ENCODE measurements around the gene XYLT1. TPM values are rescaled to one million over a fixed set of nuclear protein-coding genes. Genes with fewer than 3 reads are reported as not detected.
A peak's percentile ranks its signal among the peaks of the same experiment; 100 is the strongest.

XYLT1 gene
- total RNA-seq, 8 experiments from 2014 or later, result 1.2 to 22.0 (median 6.3) TPM

DNA sequence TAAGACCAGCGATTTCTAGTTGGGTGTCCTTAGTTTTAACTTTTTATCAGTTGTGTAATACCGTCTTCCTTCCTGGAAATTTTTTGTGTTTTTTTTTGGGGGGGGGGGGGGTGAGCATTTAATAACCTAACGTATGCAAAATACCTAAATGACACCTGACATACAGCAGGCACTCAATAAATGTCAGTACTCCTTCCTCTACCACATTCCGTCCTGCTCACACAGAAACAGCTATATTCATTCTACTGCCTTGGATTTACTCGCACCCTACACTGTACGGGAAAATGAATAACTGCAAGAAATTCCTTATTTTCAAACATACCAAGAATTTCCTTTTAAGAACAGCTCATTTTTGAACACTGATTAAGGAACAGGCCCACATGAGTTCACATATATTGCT lies 5.3 kb downstream of the XYLT1 start:
- no peak overlapping the region for H3K4me3 ChIP-seq
- in situ Hi-C loops (cut with MboI; ENCODE audit: low pct_unique_long_range_greater_than_20kb in 2 of 9, low sequenced_read_pairs in 9 of 9, unreplicated experiment in 9 of 9), result loop anchor here in 4 of 9 experiments (10.0 to 25.0 kb wide), 5 partner anchors 253 to 603 kb away; no protein-coding TSS in a partner anchor
- peaks cover 23 to 27% of the 10 kb centered on the region in 2 donors for H3K4me1 ChIP-seq (replicated peaks in 1 of 2)
- 77 to 100% (median 97%) methylated on average over 1 to 6 of the region's 6 CpGs for WGBS, 10 experiments
- no peak for ATAC-seq (replicated peaks in 6 of 8)
- H3K27ac ChIP-seq, result no peak overlapping the region

DNA sequence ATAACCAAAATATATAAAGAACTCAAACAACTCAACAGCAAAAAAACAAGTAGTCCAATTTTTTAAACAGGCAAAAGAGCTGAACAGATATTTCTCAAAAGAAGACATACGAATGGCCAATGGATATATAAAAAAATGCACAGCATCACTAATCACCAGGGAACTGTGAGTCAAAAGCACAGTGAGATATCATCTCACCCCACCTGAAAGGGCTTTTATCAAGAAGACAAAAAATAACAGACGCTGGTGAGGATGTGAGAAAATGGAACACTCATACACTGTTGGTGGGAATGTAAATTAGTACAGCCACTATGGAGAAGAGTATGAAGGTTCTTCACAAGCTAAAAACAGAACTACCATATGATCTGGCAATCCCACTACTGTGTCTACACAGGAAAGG lies 7.4 kb downstream of the XYLT1 start:
- in situ Hi-C loops (cut with MboI; ENCODE audit: low pct_unique_long_range_greater_than_20kb in 2 of 9, low sequenced_read_pairs in 9 of 9, unreplicated experiment in 9 of 9), result loop anchor here in 4 of 9 experiments (10.0 to 25.0 kb wide), 5 partner anchors 251 to 601 kb away; no protein-coding TSS in a partner anchor
- 80 to 100% (median 100%) methylated on average over 1 to 2 of the region's 2 CpGs for WGBS, 10 experiments
- Histone ChIP-seq H3K4me3 (no peak overlapping the region), H3K4me1 (replicated peaks in 1 of 2) (peaks cover 25 to 30% of the 10 kb centered on the region in 2 donors), H3K27ac (no peak overlapping the region)
- ATAC-seq (replicated peaks in 6 of 8), result no peak

DNA sequence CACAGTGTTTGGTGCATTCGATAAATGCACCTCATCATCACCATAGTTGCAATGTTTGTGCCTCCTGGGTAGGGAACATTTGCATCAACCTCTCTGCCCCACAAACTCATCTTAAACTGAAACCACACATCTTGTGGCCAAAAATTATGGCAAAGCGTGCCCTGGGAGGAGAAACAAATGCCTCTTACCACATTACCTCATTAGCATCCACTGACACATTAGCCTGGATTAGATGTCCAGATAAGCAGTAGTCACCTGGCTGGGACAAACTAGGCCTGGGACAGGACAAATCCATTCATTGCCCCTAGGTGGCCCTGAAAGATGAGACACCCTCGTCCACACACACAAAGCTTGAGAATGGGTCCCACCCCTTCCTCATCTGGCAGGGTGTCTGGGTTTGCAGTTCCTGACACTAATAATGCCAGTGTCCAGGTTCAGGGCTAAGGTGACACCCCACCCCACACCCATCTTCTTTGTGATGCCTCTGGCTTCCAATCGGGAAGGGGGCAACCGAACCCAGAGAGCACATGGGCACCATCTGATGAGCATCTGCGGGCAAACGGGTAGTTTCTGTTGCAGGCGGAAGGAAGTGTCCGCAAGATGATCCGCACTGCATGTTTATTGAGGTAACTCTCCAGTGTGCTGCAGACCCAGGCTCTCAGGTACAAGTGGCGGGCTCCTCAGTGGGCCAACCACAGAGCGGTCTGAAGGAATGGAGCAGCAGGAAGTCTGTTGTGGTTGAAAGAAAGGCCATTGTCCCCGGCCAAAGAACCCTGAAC lies 8.6 kb downstream of the XYLT1 start:
- in situ Hi-C loops (cut with MboI; ENCODE audit: low pct_unique_long_range_greater_than_20kb in 2 of 9, low sequenced_read_pairs in 9 of 9, unreplicated experiment in 9 of 9), result loop anchor here in 4 of 9 experiments (10.0 to 25.0 kb wide), 5 partner anchors 250 to 600 kb away; no protein-coding TSS in a partner anchor
- Histone ChIP-seq H3K4me1 (replicated peaks in 1 of 2) (peaks cover 30 to 31% of the 10 kb centered on the region in 2 donors), H3K27ac (no peak overlapping the region), H3K4me3 (no peak overlapping the region)
- whole genome bisulfite sequencing, 10 experiments, result 40 to 100% (median 90%) methylated on average over 1 to 11 of the region's 13 CpGs
- no peak for ATAC-seq (replicated peaks in 6 of 8)

DNA sequence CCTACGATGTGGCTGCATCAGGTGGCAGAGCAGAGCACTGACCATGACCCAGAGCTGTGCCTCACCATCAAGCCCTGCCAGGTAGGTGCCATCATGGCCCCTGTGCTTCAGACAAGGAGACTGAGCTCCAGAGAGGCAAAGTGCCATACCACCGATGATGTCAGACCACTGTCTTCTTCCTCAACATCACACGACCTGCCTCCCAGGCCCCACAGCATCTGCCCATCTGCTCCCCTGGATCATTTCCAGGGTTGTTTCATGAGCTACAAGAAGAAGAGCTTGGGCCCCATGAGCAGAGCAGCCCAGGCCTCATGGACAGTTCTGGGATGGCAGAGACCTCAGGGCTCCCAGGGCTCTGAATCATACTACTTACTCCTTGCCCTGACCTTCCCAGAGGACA lies 9.9 kb downstream of the XYLT1 start:
- no peak overlapping the region for H3K4me3 ChIP-seq
- H3K4me1 ChIP-seq (replicated peaks in 1 of 2), result peaks cover 25% of the 10 kb centered on the region in 2 donors
- H3K27ac ChIP-seq, result no peak overlapping the region
- WGBS, 10 experiments, result 40 to 94% methylated on average over 1 to 2 of the region's 3 CpGs; no CpG with 5 or more reads in 8 of the 10 experiments
- ATAC-seq (replicated peaks in 6 of 8), result no peak
- in situ Hi-C loops (cut with MboI; ENCODE audit: low pct_unique_long_range_greater_than_20kb in 2 of 9, low sequenced_read_pairs in 9 of 9, unreplicated experiment in 9 of 9), result loop anchor here in 4 of 9 experiments (10.0 to 25.0 kb wide), 5 partner anchors 249 to 599 kb away; no protein-coding TSS in a partner anchor

DNA sequence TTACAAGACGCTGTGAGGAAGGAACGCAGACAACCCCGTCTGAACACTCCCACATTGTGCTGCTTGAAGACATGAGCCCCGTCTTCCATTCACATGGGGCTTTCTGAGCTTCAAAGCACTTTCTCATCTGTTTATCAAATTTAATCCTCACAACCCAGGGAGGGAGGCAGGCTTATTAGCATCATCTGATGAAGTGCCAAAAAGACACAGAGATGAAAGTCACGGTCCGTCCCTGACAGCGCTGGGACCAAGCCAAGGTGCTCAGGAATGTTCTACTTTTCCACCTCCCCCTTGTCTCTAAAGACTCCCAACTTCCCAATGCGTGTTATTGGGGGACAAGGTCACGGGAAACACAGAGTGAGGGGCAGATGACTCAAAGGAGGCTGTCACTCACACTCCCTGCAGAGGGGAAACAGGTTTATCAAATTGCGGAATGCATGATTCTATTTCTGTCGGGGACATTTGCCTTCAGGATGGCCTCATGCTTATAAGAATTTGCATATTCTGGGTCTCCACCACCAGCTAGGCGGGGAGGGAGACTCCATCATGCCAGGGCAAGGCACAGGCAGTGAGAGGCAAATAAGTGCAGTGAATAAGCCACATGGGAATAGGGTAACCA lies 10.7 kb downstream of the XYLT1 start:
- ATAC-seq (replicated peaks in 6 of 8), result peak in 4 of 8 experiments; percentile 39 to 86 (median 62)
- H3K27ac ChIP-seq, result no peak overlapping the region
- in situ Hi-C loops (cut with MboI; ENCODE audit: low pct_unique_long_range_greater_than_20kb in 2 of 9, low sequenced_read_pairs in 9 of 9, unreplicated experiment in 9 of 9), result loop anchor here in 4 of 9 experiments (10.0 to 25.0 kb wide), 5 partner anchors 248 to 598 kb away; no protein-coding TSS in a partner anchor
- H3K4me1 ChIP-seq (replicated peaks in 1 of 2), result peaks cover 25 to 30% of the 10 kb centered on the region in 2 donors
- WGBS, 10 experiments, result 6 to 80% (median 60%) methylated on average over 1 to 8 of the region's 12 CpGs; no CpG with 5 or more reads in 2 of the 10 experiments
- H3K4me3 ChIP-seq, result no peak overlapping the region

DNA sequence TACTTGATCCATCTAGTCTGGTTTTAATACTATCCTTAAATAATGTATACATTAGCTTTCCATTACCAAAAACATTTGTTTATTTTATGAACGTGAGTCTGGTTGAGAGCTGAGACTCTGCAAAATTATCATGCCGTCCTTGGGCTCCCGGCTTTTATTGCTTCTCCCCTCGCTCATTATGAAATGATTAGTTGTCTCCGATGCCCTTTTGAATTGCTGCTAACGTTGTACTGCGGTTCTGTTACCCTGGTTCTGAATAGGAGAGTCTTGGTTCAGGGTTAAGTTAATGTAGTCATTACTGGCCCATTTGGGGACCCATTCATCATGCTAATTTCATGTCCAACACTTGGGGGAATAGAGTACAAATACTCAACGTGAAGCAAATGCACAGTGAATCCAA lies 12.8 kb downstream of the XYLT1 start:
- ATAC-seq (replicated peaks in 6 of 8), result peak in 2 of 8 experiments; percentile 9 to 57
- H3K4me3 ChIP-seq, result no peak overlapping the region
- in situ Hi-C loops (cut with MboI; ENCODE audit: low pct_unique_long_range_greater_than_20kb in 2 of 9, low sequenced_read_pairs in 9 of 9, unreplicated experiment in 9 of 9), result loop anchor here in 4 of 9 experiments (25.0 kb wide), 4 partner anchors 246 to 596 kb away; no protein-coding TSS in a partner anchor
- H3K4me1 ChIP-seq (replicated peaks in 1 of 2), result peaks cover 25 to 30% of the 10 kb centered on the region in 2 donors
- 22 to 72% (median 35%) methylated on average over 3 to 8 of the region's 8 CpGs; no CpG with 5 or more reads in 2 of the 10 experiments for WGBS, 10 experiments
- no peak overlapping the region for H3K27ac ChIP-seq

DNA sequence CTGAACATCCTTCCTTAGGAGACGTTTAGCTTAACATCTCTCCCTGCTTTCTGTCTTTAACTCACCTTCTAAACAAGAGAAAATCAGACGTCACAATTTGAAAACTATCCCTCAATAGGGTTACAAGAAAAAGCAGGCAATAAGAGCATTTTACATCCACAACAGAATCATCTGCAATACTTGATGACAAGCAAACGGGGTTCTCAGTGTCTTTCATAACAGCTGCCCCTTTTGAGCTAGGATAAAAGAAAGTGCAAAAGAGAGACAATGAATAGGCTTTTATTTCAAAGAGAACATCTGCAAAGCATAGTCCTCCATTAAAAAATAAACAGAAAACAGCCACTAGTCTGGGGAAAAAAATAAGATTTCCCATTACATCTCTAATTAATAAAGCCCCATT lies 13.2 kb downstream of the XYLT1 start:
- ATAC-seq (replicated peaks in 6 of 8), result no peak
- Histone ChIP-seq H3K4me3 (no peak overlapping the region), H3K4me1 (replicated peaks in 1 of 2) (peaks cover 25 to 30% of the 10 kb centered on the region in 2 donors), H3K27ac (no peak overlapping the region)
- WGBS, 10 experiments, result 0 to 83% (median 28%) methylated on average over 1 to 3 of the region's 3 CpGs; no CpG with 5 or more reads in 1 of the 10 experiments
- in situ Hi-C loops (cut with MboI; ENCODE audit: low pct_unique_long_range_greater_than_20kb in 2 of 9, low sequenced_read_pairs in 9 of 9, unreplicated experiment in 9 of 9), result loop anchor here in 4 of 9 experiments (25.0 kb wide), 4 partner anchors 245 to 595 kb away; no protein-coding TSS in a partner anchor

DNA sequence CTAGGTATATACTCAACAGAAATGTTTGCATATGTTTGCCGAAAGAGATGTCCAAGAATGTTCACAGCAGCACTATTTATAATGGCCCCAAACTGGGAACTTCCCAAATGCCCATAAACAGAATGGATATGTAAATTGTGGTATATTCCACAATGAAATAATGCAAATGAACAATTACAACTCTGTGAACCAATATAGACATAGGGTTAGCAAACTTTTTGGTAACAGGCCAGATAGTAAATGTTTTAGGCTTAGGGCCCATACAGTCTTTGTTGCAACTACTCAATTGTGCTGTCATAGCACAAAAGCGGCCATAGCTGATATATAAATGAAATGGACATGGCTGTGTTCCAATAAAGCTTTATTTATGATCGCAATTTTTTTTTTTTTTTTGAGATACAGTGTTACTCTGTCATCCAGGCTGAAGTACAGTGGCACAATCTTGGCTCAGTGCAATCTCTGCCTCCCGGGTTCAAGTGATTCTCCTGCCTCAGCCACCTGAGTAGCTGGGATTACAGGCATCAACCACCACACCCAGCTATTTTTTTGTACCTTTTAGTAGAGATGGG lies 16.5 kb downstream of the XYLT1 start:
- H3K4me1 ChIP-seq (replicated peaks in 1 of 2), result peaks cover 14 to 22% of the 10 kb centered on the region in 2 donors
- WGBS, 10 experiments, result 0 to 100% (median 87%) methylated on average over 1 to 4 of the region's 4 CpGs
- H3K27ac ChIP-seq, result no peak overlapping the region
- in situ Hi-C loops (cut with MboI; ENCODE audit: low pct_unique_long_range_greater_than_20kb in 2 of 9, low sequenced_read_pairs in 9 of 9, unreplicated experiment in 9 of 9), result loop anchor here in 4 of 9 experiments (25.0 kb wide), 4 partner anchors 242 to 592 kb away; no protein-coding TSS in a partner anchor
- ATAC-seq (replicated peaks in 6 of 8), result peak in 3 of 8 experiments; percentile 82 to 95 (median 94)
- H3K4me3 ChIP-seq, result no peak overlapping the region

DNA sequence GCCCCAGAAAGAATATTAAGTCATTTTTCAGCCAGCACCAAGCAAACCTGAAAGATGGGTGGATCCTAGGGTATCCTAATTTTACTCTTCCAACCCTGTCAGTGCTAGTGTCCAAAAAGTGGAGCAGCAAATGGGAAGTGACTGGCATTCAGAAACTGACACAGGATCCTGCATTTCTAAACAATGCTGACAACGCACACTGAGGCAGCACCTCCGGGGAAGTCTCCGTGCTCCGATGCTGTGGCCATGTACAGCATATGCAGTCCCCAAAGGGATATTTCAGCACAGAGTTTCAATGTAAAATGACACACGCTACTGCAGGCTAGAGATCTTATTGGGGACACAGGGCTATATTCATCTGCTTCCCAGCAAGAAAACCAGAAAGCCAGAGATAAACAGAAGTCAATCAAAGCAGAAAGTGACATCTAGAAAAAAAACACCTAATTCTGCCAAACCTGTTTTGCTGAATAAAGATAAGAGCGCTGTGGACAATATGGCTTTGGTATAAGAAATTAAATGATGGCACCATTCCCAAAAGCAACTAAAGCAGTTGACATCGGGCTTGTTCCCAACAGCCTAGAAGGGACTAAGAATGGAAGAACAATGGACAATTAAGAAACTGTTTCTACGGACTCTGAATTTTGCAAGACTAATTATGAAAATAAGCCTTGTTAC lies 17.3 kb downstream of the XYLT1 start:
- H3K4me3 ChIP-seq, result no peak overlapping the region
- H3K4me1 ChIP-seq (replicated peaks in 1 of 2), result peaks cover 14 to 22% of the 10 kb centered on the region in 2 donors
- in situ Hi-C loops (cut with MboI; ENCODE audit: low pct_unique_long_range_greater_than_20kb in 2 of 9, low sequenced_read_pairs in 9 of 9, unreplicated experiment in 9 of 9), result loop anchor here in 4 of 9 experiments (25.0 kb wide), 4 partner anchors 241 to 591 kb away; no protein-coding TSS in a partner anchor
- H3K27ac ChIP-seq, result no peak overlapping the region
- 33 to 95% (median 85%) methylated on average over 2 to 8 of the region's 8 CpGs; no CpG with 5 or more reads in 1 of the 10 experiments for WGBS, 10 experiments
- ATAC-seq (replicated peaks in 6 of 8), result peak in 1 of 8 experiments; percentile 9

DNA sequence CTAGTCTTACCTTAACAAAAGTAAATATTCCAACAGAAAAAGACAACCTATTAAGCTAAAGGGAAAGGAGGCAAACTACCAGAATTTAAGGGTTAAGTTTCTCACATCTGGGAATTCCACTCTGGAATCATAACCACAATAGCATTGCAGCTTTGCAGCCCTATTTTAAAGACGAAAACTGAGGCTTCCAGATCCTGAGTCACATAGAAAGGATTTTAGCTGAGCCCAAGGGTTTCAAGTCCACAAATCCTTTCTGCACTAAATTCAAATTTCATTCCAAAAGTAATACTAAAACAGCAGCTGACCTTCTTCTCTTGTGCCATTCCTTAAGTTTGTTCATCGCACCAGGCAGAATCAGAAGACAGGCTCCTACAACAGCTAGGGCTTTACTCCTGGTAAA lies 17.8 kb downstream of the XYLT1 start:
- Histone ChIP-seq H3K4me3 (no peak overlapping the region), H3K4me1 (replicated peaks in 1 of 2) (peaks cover 9 to 16% of the 10 kb centered on the region in 2 donors), H3K27ac (no peak overlapping the region)
- WGBS, 10 experiments, result 20 to 100% (median 75%) methylated on average over 1 to 2 of the region's 2 CpGs; no CpG with 5 or more reads in 3 of the 10 experiments
- no peak for ATAC-seq (replicated peaks in 6 of 8)
- in situ Hi-C loops (cut with MboI; ENCODE audit: low pct_unique_long_range_greater_than_20kb in 2 of 9, low sequenced_read_pairs in 9 of 9, unreplicated experiment in 9 of 9), result loop anchor here in 4 of 9 experiments (25.0 kb wide), 4 partner anchors 241 to 591 kb away; no protein-coding TSS in a partner anchor

DNA sequence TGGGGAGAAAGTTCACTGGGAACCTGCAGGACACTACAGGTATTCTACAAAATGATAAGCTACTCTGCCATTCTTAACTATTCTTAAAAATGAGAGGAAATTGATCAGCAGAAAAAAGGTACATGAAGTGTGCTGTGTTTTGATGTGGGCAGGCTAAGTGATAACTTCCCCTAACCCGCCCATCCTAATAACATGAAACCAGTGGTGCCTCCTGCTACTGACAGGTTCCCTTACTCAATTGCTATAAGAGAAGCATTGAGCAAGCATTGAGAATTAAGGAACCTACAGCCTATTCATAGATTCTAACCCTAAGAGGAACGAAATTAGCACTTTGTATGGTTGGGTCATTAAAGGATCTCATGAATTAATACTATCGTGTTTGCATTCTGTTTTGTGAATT lies 18.9 kb downstream of the XYLT1 start:
- H3K27ac ChIP-seq, result no peak overlapping the region
- WGBS, 10 experiments, result 65 to 100% (median 94%) methylated on average over 1 to 3 of the region's 3 CpGs; no CpG with 5 or more reads in 1 of the 10 experiments
- peaks cover 5 to 13% of the 10 kb centered on the region in 2 donors for H3K4me1 ChIP-seq (replicated peaks in 1 of 2)
- in situ Hi-C loops (cut with MboI; ENCODE audit: low pct_unique_long_range_greater_than_20kb in 2 of 9, low sequenced_read_pairs in 9 of 9, unreplicated experiment in 9 of 9), result loop anchor here in 4 of 9 experiments (25.0 kb wide), 4 partner anchors 240 to 590 kb away; no protein-coding TSS in a partner anchor
- no peak overlapping the region for H3K4me3 ChIP-seq
- no peak for ATAC-seq (replicated peaks in 6 of 8)

DNA sequence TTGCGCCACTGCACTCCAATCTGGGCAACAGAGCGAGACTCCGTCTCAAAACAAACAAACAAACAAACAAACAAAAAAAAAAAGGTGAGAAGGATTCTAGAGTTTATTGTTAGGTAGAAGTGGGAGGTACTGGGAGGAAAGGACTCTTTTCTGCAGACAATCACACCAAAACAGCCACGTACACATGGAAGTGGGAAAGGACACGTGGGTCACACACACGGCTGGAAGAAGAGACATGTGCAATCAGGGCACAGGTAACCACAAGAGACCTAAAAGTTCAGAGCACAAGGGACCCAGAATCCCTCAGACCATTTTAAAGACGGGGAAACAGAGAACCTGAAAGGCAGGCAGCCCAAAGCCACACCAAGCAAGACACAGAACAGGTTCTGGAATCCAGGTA lies 20.5 kb downstream of the XYLT1 start:
- 67 to 100% (median 85%) methylated on average over 1 to 4 of the region's 7 CpGs; no CpG with 5 or more reads in 7 of the 10 experiments for WGBS, 10 experiments

More for the DNA sequence above, 20.5 kb downstream of the XYLT1 start:
- Histone ChIP-seq H3K4me3 (no peak overlapping the region), H3K27ac (no peak overlapping the region), H3K4me1 (replicated peaks in 1 of 2) (peaks cover 11 to 12% of the 10 kb centered on the region in 2 donors)
- ATAC-seq (replicated peaks in 6 of 8), result no peak
- in situ Hi-C loops (cut with MboI; ENCODE audit: low pct_unique_long_range_greater_than_20kb in 2 of 9, low sequenced_read_pairs in 9 of 9, unreplicated experiment in 9 of 9), result loop anchor here in 4 of 9 experiments (25.0 kb wide), 4 partner anchors 238 to 588 kb away; no protein-coding TSS in a partner anchor

Data from motor neuron (in vitro differentiated cells).